Measurements from ENCODE around the gene ZMIZ1. TPM values are rescaled to one million over a fixed set of nuclear protein-coding genes. Genes with fewer than 3 reads are reported as not detected.

ZMIZ1 gene
- polyA plus RNA-seq, 3 donors: 3.3 to 64.6 (median 8.9) TPM

DNA sequence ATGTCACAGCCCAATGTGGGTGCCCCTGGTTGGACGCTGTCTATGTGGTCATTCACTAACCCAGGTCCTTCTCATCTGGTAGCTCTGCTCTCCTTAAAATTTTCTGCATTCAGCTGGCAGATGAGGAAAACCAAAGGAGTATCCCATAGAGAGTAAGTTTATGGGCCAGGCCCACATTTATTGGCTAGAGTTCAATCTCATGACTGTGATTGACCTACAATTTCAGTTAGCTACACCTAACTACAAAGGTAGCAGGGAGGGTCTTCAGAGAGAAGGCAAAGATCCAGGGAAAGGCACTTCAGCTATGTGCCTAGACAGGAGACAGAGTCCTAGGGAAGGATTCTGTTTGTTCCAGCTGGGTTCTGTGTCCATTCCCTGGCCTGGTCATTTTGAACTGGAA is 254.8 kb downstream of the ZMIZ1 start:
- peaks cover 0 to 12% of the 10 kb centered on the region in 2 donors for H3K27me3 ChIP-seq (ENCODE audit: control insufficient read depth in 2 of 2, insufficient read depth in 2 of 2, low read length in 2 of 2)
- Mint-ChIP-seq H3K4me1 (peaks cover 58% of the 10 kb centered on the region), H3K9me3 (peaks cover 0 to 6% (median 4%) of the 10 kb centered on the region in 7 donors), H3K27ac (peak overlapping the region; percentile 95 to 99 (median 98)), H3K36me3 (peaks cover 12 to 20% of the 10 kb centered on the region in 2 donors), H3K27me3 (ENCODE audit: low read depth in 3 of 3) (peaks cover 11 to 20% (median 14%) of the 10 kb centered on the region in 3 donors), H3K4me3 (peak overlapping the region in 1 of 2 donors; percentile 69)
- peaks cover 56 to 62% of the 10 kb centered on the region in 2 donors for H3K4me1 ChIP-seq (ENCODE audit: control insufficient read depth in 1 of 2, insufficient read depth in 2 of 2, low read length in 2 of 2)
- no peaks in the 10 kb centered on the region for H4K20me1 ChIP-seq (ENCODE audit: insufficient read depth, low read length)
- 0% methylated on average over 1 of the region's 1 CpG for WGBS (ENCODE audit: insufficient coverage)
- no peak for DNase-seq
- H3K9ac ChIP-seq (ENCODE audit: insufficient read depth, low read length, poor library complexity, severe bottlenecking): peak overlapping the region; percentile 62
- TF ChIP-seq, protein P1, sequence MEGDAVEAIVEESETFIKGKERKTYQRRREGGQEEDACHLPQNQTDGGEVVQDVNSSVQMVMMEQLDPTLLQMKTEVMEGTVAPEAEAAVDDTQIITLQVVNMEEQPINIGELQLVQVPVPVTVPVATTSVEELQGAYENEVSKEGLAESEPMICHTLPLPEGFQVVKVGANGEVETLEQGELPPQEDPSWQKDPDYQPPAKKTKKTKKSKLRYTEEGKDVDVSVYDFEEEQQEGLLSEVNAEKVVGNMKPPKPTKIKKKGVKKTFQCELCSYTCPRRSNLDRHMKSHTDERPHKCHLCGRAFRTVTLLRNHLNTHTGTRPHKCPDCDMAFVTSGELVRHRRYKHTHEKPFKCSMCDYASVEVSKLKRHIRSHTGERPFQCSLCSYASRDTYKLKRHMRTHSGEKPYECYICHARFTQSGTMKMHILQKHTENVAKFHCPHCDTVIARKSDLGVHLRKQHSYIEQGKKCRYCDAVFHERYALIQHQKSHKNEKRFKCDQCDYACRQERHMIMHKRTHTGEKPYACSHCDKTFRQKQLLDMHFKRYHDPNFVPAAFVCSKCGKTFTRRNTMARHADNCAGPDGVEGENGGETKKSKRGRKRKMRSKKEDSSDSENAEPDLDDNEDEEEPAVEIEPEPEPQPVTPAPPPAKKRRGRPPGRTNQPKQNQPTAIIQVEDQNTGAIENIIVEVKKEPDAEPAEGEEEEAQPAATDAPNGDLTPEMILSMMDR (IDR thresholded peaks at IDR 0.05): no peak
- no peak overlapping the region for H2AFZ ChIP-seq (ENCODE audit: insufficient read depth, low read depth, low read length, poor library complexity, severe bottlenecking)
- H3K79me2 ChIP-seq (ENCODE audit: insufficient read depth, low read length): no peaks in the 10 kb centered on the region
- H3K4me3 ChIP-seq (replicated peaks in 1 of 3; ENCODE audit: low read depth in 2 of 3, low read length in 3 of 3): no peak overlapping the region
- no peaks in the 10 kb centered on the region for H3K36me3 ChIP-seq (replicated peaks in 1 of 2; ENCODE audit: control insufficient read depth in 1 of 2, insufficient read depth in 2 of 2, low read length in 2 of 2)
- intact Hi-C loops (cut with micrococcal nuclease): no loop called here
- H3K9me3 ChIP-seq (replicated peaks in 1 of 2; ENCODE audit: control insufficient read depth in 1 of 2, insufficient read depth in 1 of 2, low read length in 2 of 2): no peaks in the 10 kb centered on the region
- H3K4me2 ChIP-seq (replicated peaks; ENCODE audit: extremely low read depth, low read length, poor library complexity, severe bottlenecking): no peak overlapping the region
- H3K27ac ChIP-seq (ENCODE audit: low read depth in 1 of 2, low read length in 2 of 2): peak overlapping the region; percentile 85 to 93

DNA sequence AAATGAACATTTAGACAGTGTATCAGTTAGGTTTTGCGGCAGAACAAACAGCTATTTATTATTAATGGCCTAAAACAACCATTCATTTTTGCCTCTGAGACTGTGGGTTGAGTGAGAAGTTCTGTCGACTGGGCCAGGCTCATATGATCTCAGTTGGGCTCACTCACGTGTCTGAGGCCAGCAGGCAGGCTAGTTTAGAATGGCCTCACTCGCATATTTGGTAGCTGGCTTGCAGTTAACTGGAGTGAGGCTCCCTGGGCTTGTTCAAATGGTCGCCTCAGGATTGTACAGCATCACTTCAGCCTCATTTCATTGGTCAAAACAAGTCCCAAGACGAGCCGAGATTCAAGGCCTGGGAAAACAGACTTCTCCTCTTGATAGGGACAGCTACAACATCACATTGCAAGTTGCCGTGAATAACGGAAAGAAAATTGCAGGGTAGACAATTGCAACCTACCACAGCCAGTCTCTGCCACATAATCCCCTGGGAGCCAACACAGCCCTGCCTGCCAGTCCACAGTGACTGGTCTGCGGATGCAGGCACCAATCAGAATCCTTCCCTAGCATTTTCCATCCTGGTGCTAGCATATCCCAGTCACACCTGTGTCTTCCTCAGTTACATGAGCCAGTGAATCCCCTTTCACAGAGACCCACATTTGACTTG is 255.4 kb downstream of the ZMIZ1 start:
- peak overlapping the region in 5 of 7 donors; percentile 72 to 99 (median 98) for H3K27ac Mint-ChIP-seq
- whole genome bisulfite sequencing (ENCODE audit: insufficient coverage): 92% methylated on average over 7 of the region's 10 CpGs
- H4K20me1 ChIP-seq (ENCODE audit: insufficient read depth, low read length): no peaks in the 10 kb centered on the region
- peaks cover 11 to 18% (median 12%) of the 10 kb centered on the region in 3 donors for H3K27me3 Mint-ChIP-seq (ENCODE audit: low read depth in 3 of 3)
- H2AFZ ChIP-seq (ENCODE audit: insufficient read depth, low read depth, low read length, poor library complexity, severe bottlenecking): no peak overlapping the region
- no peak overlapping the region for H3K9ac ChIP-seq (ENCODE audit: insufficient read depth, low read length, poor library complexity, severe bottlenecking)
- no peaks in the 10 kb centered on the region for H3K79me2 ChIP-seq (ENCODE audit: insufficient read depth, low read length)
- peak overlapping the region in 1 of 2 donors; percentile 43 for H3K4me3 Mint-ChIP-seq
- H3K9me3 ChIP-seq (replicated peaks in 1 of 2; ENCODE audit: control insufficient read depth in 1 of 2, insufficient read depth in 1 of 2, low read length in 2 of 2): no peaks in the 10 kb centered on the region
- intact Hi-C loops (cut with micrococcal nuclease): no loop called here
- peaks cover 9 to 15% of the 10 kb centered on the region in 2 donors for H3K36me3 Mint-ChIP-seq
- TF ChIP-seq, protein P1 (IDR thresholded peaks at IDR 0.05): no peak
- no peak for DNase-seq
- H3K9me3 Mint-ChIP-seq: peaks cover 0 to 3% (median 0%) of the 10 kb centered on the region in 7 donors
- no peak overlapping the region for H3K27ac ChIP-seq (ENCODE audit: low read depth in 1 of 2, low read length in 2 of 2)
- no peak overlapping the region for H3K4me3 ChIP-seq (replicated peaks in 1 of 3; ENCODE audit: low read depth in 2 of 3, low read length in 3 of 3)
- H3K27me3 ChIP-seq (ENCODE audit: control insufficient read depth in 2 of 2, insufficient read depth in 2 of 2, low read length in 2 of 2): peaks cover 0 to 12% of the 10 kb centered on the region in 2 donors
- H3K4me2 ChIP-seq (replicated peaks; ENCODE audit: extremely low read depth, low read length, poor library complexity, severe bottlenecking): no peak overlapping the region
- peaks cover 56 to 62% of the 10 kb centered on the region in 2 donors for H3K4me1 ChIP-seq (ENCODE audit: control insufficient read depth in 1 of 2, insufficient read depth in 2 of 2, low read length in 2 of 2)
- H3K36me3 ChIP-seq (replicated peaks in 1 of 2; ENCODE audit: control insufficient read depth in 1 of 2, insufficient read depth in 2 of 2, low read length in 2 of 2): no peaks in the 10 kb centered on the region
- peaks cover 56% of the 10 kb centered on the region for H3K4me1 Mint-ChIP-seq
